Esophagus muscularis mucosa (tissue), 4 donors: ENCODE measurements around the gene TSSC4. TPM values are rescaled to one million over a fixed set of nuclear protein-coding genes. Genes with fewer than 3 reads are reported as not detected.

Source experiments
- DNase-seq: peaks from one replicate; pipeline ENCODE4 v3.0.0-alpha.2; 2017; ENCODE audit errors: extremely low spot score
- H3K27ac ChIP-seq, 4 donors: fragments of 200-600 bp; sonication (generic); replicated peaks in 1 of 4; 1 replicate in 3 of 4; 2 replicates in 1 of 4; pipeline ENCODE4 v1.5.1; 2016 to 2019; ENCODE audit warnings: mild to moderate bottlenecking in 1 of 4
- H3K27me3 ChIP-seq, 4 donors: fragments of 200-600 bp; sonication (generic); one replicate each; pipeline versions ENCODE4 v1.5.1 to v1.6.0; 2016 to 2019
- H3K36me3 ChIP-seq, 4 donors: fragments of 200-600 bp; sonication (generic); one replicate each; pipeline ENCODE4 v1.5.1; 2016 to 2019
- H3K4me1 ChIP-seq, 4 donors: fragments of 200-600 bp; sonication (generic); one replicate each; pipeline ENCODE4 v1.5.1; 2016 to 2019
- H3K4me3 ChIP-seq, 4 donors: fragments of 200-600 bp; sonication (generic); 1 replicate in 2 of 4; 2 replicates in 2 of 4; pipeline ENCODE4 v1.5.1; 2016 to 2019; ENCODE audit warnings: mild to moderate bottlenecking in 4 of 4, moderate library complexity in 1 of 4
- H3K9me3 ChIP-seq, 4 donors: fragments of 200-600 bp; sonication (generic); 1 replicate in 3 of 4; 2 replicates in 1 of 4; pipeline ENCODE4 v1.5.1; 2016 to 2019
- EP300 ChIP-seq: sonication (generic); formaldehyde crosslinking; IDR thresholded peaks from one replicate; pipeline ENCODE4 v1.6.1; 2017; ENCODE audit warnings: antibody characterized with exemption
- POLR2A ChIP-seq: fragments of 450-650 bp; IDR thresholded peaks from one replicate; pipeline ENCODE4 v1.6.1; 2017; ENCODE audit warnings: antibody characterized with exemption, moderate library complexity, mild to moderate bottlenecking, low read depth
- POLR2AphosphoS5 ChIP-seq, 2 donors: sonication (generic); formaldehyde crosslinking; IDR thresholded peaks; one replicate each; pipeline ENCODE4 v1.6.1; 2017; ENCODE audit warnings: antibody characterized with exemption in 2 of 2
- WGBS: methylation state at CpG from one replicate; pipeline ENCODE4 v1.1.5; 2018; 5-methylcytosine and 5-hydroxymethylcytosine counted together
- intact Hi-C: fragments of 100-400 bp; cut with DNase I; formaldehyde crosslinking; loops from one replicate; pipeline ENCODE4 v1.15.1; 2023
- total RNA-seq, 4 donors: library from RNA; depleted of rRNA; stranded (reverse); fragments of >200 nt; gene quantifications; one replicate each; pipeline versions ENCODE4 v1.1.0 to v1.2.1, GENCODE V29; 2016
- TF ChIP-seq, protein P1 (sequence below), 3 experiments: fragments of 200-600 bp in 2 of 3; fragments of 450-650 bp in 1 of 3; sonication (generic) in 2 of 3; IDR thresholded peaks; one replicate each; pipeline ENCODE4 v1.5.1; 2017 to 2019; ENCODE audit warnings: antibody characterized with exemption in 3 of 3, mild to moderate bottlenecking in 2 of 3, moderate library complexity in 1 of 3

TSSC4 gene
- total RNA-seq, 4 donors from 2014 or later, result 46.9 to 76.9 (median 70.6) TPM

DNA sequence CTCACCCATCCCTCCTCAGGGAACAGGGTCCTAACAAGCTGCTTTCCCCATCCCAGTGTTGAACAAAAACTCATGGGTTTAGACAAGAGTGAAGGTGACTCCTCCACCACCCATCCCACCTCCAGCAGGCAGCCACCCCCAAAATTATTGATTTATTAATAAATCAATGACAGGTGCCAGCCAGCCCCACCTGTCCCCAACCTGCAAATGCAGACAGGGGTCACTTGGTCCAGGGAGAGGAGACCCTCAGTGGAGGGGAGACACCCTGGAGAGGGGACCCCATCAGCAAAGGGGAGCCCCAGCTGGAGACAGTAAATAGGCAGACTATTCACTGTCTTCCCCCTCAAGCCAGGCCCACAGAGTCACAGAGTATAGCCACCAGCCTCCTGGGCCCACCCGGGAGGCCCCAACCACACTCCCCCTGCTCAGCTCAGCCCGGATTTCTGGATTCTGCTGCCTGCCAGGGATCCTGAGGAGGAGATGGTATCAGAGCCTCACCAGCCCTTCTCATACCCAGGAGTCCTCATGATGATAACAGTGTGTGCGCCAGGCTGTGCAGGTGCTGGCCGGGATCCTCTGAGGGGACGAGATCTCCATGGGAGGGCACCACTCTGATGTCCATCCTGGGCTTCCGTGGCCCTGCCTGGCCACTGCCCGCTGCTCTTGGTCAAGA, 32.2 kb upstream of the TSSC4 start:
- Histone ChIP-seq H3K4me3 (no peak overlapping the region), H3K36me3 (no peaks in the 10 kb centered on the region), H3K27me3 (no peaks in the 10 kb centered on the region), H3K27ac (no peak overlapping the region), H3K9me3 (no peaks in the 10 kb centered on the region), H3K4me1 (peaks cover 6 to 15% (median 12%) of the 10 kb centered on the region in 4 donors)
- intact Hi-C loops, result loop anchor here (10.0 kb wide), 1 partner anchor 46 kb away; no protein-coding TSS in a partner anchor
- no peak for TF ChIP-seq POLR2A
- TF ChIP-seq, protein P1, sequence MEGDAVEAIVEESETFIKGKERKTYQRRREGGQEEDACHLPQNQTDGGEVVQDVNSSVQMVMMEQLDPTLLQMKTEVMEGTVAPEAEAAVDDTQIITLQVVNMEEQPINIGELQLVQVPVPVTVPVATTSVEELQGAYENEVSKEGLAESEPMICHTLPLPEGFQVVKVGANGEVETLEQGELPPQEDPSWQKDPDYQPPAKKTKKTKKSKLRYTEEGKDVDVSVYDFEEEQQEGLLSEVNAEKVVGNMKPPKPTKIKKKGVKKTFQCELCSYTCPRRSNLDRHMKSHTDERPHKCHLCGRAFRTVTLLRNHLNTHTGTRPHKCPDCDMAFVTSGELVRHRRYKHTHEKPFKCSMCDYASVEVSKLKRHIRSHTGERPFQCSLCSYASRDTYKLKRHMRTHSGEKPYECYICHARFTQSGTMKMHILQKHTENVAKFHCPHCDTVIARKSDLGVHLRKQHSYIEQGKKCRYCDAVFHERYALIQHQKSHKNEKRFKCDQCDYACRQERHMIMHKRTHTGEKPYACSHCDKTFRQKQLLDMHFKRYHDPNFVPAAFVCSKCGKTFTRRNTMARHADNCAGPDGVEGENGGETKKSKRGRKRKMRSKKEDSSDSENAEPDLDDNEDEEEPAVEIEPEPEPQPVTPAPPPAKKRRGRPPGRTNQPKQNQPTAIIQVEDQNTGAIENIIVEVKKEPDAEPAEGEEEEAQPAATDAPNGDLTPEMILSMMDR (IDR thresholded peaks at IDR 0.05), result no peak
- no peak for TF ChIP-seq EP300
- TF ChIP-seq POLR2AphosphoS5 (IDR thresholded peaks at IDR 0.05), result no peak
- DNase-seq, result no peak
- 70% methylated on average over 2 of the region's 7 CpGs for WGBS

DNA sequence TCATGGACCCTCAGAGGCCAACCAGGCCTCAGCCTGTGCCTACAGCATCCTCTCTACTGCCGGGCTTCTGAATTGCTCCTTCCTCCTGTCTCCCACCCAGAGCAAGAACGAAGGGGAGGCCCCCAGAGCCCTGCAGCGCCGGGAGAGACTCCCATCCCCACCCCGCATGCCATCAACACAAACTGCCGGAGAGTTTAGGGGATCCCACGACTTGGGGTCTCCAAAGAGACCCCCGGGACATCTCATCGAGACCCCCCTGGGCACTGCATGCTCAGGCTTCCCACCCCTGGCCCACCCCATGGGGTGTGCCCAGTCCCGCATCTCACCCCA, 31.7 kb upstream of the TSSC4 start:
- TF ChIP-seq POLR2A (no peak), EP300 (no peak), POLR2AphosphoS5 (IDR thresholded peaks at IDR 0.05) (no peak)
- TF ChIP-seq, protein P1 (IDR thresholded peaks at IDR 0.05), result no peak
- no peaks in the 10 kb centered on the region for H3K9me3 ChIP-seq

DNA sequence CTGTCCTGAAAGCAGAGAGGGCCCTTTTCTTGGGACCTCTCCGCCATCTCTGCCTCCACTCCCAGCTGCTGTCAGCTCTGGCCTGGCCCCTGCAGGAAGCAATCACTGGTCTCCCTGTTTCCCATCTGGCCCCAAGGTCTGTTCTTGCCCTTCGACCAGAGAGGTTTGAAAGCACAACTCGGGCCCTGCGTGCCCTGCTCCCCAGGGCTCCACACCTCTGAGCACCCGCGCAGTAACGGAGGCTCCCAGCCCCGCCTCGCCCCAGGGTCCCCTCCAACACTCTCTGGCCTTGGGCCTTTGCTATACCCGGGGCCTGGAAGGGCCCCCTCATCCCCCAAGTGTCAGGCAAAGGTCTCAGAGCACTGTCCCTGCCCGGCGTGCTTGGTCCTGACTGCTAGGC, 31.2 kb upstream of the TSSC4 start:
- Histone ChIP-seq H3K4me3 (no peak overlapping the region), H3K4me1 (peaks cover 10 to 15% (median 13%) of the 10 kb centered on the region in 4 donors), H3K27ac (no peak overlapping the region), H3K9me3 (no peaks in the 10 kb centered on the region), H3K27me3 (no peaks in the 10 kb centered on the region), H3K36me3 (no peaks in the 10 kb centered on the region)
- WGBS, result 87% methylated on average over 10 of the region's 12 CpGs
- TF ChIP-seq EP300 (no peak), POLR2AphosphoS5 (IDR thresholded peaks at IDR 0.05) (no peak), POLR2A (no peak)
- TF ChIP-seq, protein P1 (IDR thresholded peaks at IDR 0.05), result no peak
- no peak for DNase-seq
- intact Hi-C loops, result loop anchor here (10.0 kb wide), 1 partner anchor 45 kb away; no protein-coding TSS in a partner anchor

More for the DNA sequence above, 31.7 kb upstream of the TSSC4 start:
- no peak overlapping the region for H3K27ac ChIP-seq
- no peaks in the 10 kb centered on the region for H3K36me3 ChIP-seq
- 83% methylated on average over 7 of the region's 10 CpGs for WGBS
- no peaks in the 10 kb centered on the region for H3K27me3 ChIP-seq
- peaks cover 9 to 15% (median 12%) of the 10 kb centered on the region in 4 donors for H3K4me1 ChIP-seq
- H3K4me3 ChIP-seq, result no peak overlapping the region
- DNase-seq, result no peak
- intact Hi-C loops, result loop anchor here (10.0 kb wide), 1 partner anchor 46 kb away; no protein-coding TSS in a partner anchor

DNA sequence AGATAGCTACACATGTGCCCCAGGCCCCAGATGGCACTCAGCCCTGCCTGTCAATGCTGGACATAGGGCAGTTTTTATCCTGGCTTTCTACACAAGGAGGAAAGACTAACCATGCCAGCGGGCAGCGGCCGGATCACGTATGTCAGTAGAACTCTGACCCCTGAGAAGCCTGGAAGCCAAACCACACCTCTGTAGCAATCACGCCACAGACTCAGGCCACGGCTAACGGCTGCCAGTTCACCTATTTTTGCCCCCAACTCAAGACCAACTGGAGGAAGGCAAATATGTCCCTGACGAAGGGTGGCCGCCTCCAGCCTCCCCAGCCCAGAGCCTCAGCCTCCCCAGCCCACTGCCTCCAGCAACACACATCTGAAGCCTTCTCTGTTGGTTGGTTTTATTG, 30.7 kb upstream of the TSSC4 start:
- DNase-seq, result no peak
- Histone ChIP-seq H3K9me3 (no peaks in the 10 kb centered on the region), H3K4me1 (peaks cover 10 to 16% (median 14%) of the 10 kb centered on the region in 4 donors), H3K36me3 (no peaks in the 10 kb centered on the region), H3K4me3 (no peak overlapping the region), H3K27me3 (no peaks in the 10 kb centered on the region), H3K27ac (no peak overlapping the region)
- TF ChIP-seq, protein P1 (IDR thresholded peaks at IDR 0.05), result no peak
- TF ChIP-seq EP300, result no peak
- TF ChIP-seq POLR2A, result no peak
- no peak for TF ChIP-seq POLR2AphosphoS5 (IDR thresholded peaks at IDR 0.05)
- WGBS, result 93% methylated on average over 7 of the region's 9 CpGs
- intact Hi-C loops, result loop anchor here (10.0 kb wide), 1 partner anchor 45 kb away; no protein-coding TSS in a partner anchor
